HEK293T (cell line): ENCODE measurements around the gene MINDY4.

Source experiments
- BHLHE40 ChIP-seq: fragments of 450-650 bp; IDR thresholded peaks from 2 replicates; pipeline ENCODE4 v1.6.1; 2016; ENCODE audit warnings: mild to moderate bottlenecking, moderate library complexity, borderline replicate concordance
- ELF4 ChIP-seq: fragments of 450-650 bp; IDR thresholded peaks from 2 replicates; pipeline ENCODE4 v1.6.1; 2017; ENCODE audit warnings: antibody characterized with exemption
- FOXA1 ChIP-seq: fragments of 450-650 bp; IDR thresholded peaks from 2 replicates; pipeline ENCODE4 v1.6.1; 2016; ENCODE audit warnings: mild to moderate bottlenecking
- FOXM1 ChIP-seq: fragments of 450-650 bp; IDR thresholded peaks from 2 replicates; pipeline ENCODE4 v1.6.1; 2017; ENCODE audit warnings: mild to moderate bottlenecking, borderline replicate concordance
- HDGF ChIP-seq: fragments of 450-650 bp; IDR thresholded peaks from 2 replicates; pipeline ENCODE4 v1.6.1; 2017; ENCODE audit warnings: antibody characterized with exemption, borderline replicate concordance
- L3MBTL2 ChIP-seq: fragments of 450-650 bp; conservative IDR thresholded peaks from 2 replicates; pipeline ENCODE4 v1.6.1; 2016; ENCODE audit warnings: mild to moderate bottlenecking
- NFRKB ChIP-seq: fragments of 450-650 bp; IDR thresholded peaks from 2 replicates; pipeline ENCODE4 v1.6.1; 2016; ENCODE audit warnings: mild to moderate bottlenecking, moderate library complexity
- SP1 ChIP-seq: fragments of 450-650 bp; IDR thresholded peaks from 2 replicates; pipeline ENCODE4 v1.6.1; 2017
- SUZ12 ChIP-seq: fragments of 450-650 bp; IDR thresholded peaks from 2 replicates; pipeline ENCODE4 v1.6.1; 2016; ENCODE audit warnings: mild to moderate bottlenecking
- ZNF384 ChIP-seq: fragments of 450-650 bp; IDR thresholded peaks from 2 replicates; pipeline ENCODE4 v1.6.1; 2016

GRCh38 chr7:30736291-30736690, 34.9 kb upstream of the MINDY4 start:
- TF ChIP-seq NFRKB (no peak), SUZ12 (no peak), ZNF384 (no peak), FOXA1 (no peak), BHLHE40 (no peak), SP1 (no peak), FOXM1 (no peak), ELF4 (no peak), HDGF (no peak), L3MBTL2 (no peak)
